ENCODE results near the gene CLEC6A.
"Not testable (repeated sequence)": the region's sequence is repeated elsewhere in the genome, so short reads cannot be mapped to it uniquely, and the experiment has no call there.

Gene CLEC6A

GRCh38 chr12:8496074-8496473 lies 40.3 kb downstream of the CLEC6A start:
- DNase-seq: not testable (repeated sequence)

- DNase-seq: no peak
Measured at GRCh38 chr12:8499616-8500015, 43.9 kb downstream of the CLEC6A start.

DNA sequence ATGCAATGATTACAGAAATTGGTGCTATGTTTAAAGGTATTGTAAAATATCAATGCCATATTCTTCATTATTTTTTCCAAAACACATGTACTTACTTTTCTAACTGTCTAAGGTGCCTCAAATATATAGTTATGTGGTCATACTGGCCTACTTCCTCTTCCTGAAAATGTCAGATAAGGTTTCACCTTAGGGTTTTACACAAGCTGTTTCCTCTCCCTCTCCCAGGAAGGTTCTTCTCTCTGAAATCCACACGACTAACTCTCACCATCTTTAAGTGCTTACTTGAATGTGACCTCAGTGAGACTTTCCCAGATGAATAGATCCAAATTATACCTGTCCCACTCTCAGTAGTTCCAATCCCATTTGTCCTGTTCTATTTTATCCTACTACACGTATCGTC lies 46.0 kb downstream of the CLEC6A start:
- DNase-seq: no peak

- no peak for DNase-seq
Measured at GRCh38 chr12:8504351-8504750, 48.6 kb downstream of the CLEC6A start.

DNA sequence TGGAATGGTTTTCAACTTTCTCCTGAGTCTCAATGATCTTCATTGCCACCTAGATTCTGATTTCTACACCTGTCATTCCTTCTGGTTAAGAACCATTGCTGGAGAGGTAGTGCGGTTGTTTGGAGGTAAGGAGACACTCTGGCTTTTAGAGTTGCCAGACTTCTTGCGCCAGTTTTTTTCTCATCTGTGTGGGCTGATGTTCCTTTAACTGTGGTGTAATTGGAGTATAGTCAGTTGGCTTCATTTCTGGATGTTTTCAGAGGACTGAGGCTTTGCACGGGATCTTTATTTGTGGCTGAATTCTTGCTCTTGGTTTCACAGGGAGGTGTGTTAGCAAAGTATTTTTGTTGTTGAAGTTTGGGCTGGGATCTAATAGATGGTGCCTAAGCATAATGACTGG lies 51.8 kb downstream of the CLEC6A start:
- DNase-seq: no peak

- DNase-seq: no peak
Measured at GRCh38 chr12:8508223-8508622, 52.5 kb downstream of the CLEC6A start.

DNA sequence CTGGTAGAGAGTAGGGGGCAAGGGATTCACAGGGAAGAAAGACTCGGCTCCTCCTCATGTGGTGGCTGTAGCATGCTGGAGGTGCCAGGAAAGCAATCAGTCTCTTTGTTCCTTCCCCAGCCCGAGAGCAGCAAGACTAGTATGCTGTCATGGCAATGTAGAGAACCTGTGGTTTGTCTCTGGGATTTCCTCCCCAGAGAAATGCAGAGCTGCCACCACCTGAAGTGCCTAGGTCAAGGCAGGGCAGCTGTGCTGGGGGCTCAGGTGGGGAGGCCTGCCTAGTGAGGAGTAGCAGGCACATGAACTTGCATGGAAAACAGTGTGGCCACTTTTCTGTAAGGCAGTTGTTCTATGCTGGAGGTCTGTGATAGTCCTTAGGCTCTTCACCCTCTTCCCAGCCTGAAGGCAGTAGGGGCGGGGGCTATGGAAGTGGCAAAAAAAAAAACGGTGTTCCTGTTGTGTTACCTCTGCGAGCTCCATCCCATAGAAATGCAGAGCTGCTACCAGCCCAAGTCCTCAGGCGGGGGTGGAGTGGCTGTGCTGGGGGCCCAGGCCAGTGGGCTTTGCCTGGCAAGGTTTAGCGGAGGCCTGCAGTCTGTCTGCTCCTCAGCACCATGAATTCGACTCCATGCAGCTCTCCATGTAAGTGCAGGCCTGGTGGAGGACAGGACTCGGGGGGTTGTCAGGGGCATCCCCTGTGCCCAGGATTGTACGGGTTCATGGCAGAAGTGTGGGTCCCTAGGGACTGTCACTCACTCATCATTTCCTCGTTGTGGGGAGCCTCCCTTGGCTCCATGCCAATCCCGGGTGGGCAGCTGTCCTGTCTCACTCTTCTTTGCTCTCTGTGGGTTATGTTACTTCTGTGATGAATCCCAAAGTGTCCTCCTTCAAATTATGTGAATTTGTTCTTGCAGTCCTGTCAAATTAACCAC lies 53.4 kb downstream of the CLEC6A start:
- DNase-seq: no peak

DNA sequence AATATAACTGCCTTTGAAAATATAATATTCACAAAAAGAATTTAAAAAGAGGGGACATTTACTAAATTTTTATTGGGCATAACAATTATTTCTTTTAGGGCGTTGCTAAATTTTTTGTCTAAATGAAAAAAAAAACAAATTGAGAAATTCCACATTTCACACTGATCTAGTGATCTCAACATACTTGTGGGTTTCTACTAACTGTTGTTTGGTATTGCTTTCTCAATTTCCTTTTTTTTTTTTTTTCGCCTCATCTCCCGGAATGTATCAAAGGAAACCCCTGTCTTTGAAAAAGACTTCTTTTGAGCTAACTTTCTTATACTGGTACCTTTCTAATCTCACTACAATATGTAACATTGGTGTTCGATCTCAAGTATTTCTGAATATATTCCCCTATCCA lies 57.5 kb downstream of the CLEC6A start, which contains the start of gene CLEC4D:
TSS of gene CLEC4D (plus strand) at position 248 of the 400 bp plus-strand sequence. CDS start 230 bp downstream, outside the sequence.
- DNase-seq: no peak

DNA sequence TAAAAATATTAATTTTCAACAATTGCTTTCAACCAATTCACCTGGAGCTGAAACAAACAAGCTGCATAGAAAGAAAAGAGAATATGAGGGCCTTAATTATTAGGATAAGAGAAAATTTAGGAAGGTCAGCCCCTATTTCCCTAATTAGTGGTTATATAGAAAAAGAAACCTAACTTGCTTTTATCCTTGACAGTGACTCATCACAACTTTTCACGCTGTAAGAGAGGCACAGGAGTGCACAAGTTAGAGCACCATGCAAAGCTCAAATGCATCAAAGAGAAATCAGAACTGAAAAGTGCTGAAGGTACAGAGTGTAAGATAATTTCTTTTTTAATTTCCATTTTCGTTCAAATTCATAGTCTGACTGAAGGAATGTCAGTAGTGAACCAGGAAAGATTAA lies 62.2 kb downstream of the CLEC6A start:
- no peak for DNase-seq

GRCh38 chr12:8519171-8519570 lies 63.4 kb downstream of the CLEC6A start:
- no peak for DNase-seq

- DNase-seq: no peak
Measured at GRCh38 chr12:8527250-8528130, 71.7 kb downstream of the CLEC6A start.
